Natural killer cell treated with Interleukin-12 subunit alpha and Interleukin-12 subunit beta and Interleukin-15 and Interleukin-18, amount 100 ng/mL, for 72 hours (primary cell): Measurements from ENCODE around the gene KIT. TPM values are rescaled to one million over a fixed set of nuclear protein-coding genes. Genes with fewer than 3 reads are reported as not detected.

Source experiments
- ATAC-seq, 2 donors: fragments of 150-1000 bp; cut with Tn5 transposase in 1 of 2; sonication (Bioruptor Pico), chemical (Tn5 transposase) in 1 of 2; 2 replicates each; pipeline ENCODE4 v1.10.0; 2021
- DNase-seq: peaks from one replicate; pipeline ENCODE4 v3.0.0; 2022; ENCODE audit warnings: low spot score
- H3K27ac Mint-ChIP-seq, 2 donors: 1 replicate in 1 of 2; 2 replicates in 1 of 2; pipeline ENCODE4 v1.8.0; 2022; ENCODE audit warnings: mixed read lengths in 2 of 2, mild to moderate bottlenecking in 1 of 2, moderate library complexity in 1 of 2
- H3K27me3 Mint-ChIP-seq, 2 donors: 1 replicate in 1 of 2; 2 replicates in 1 of 2; pipeline ENCODE4 v1.8.0; 2022; ENCODE audit warnings: mixed read lengths in 2 of 2
- H3K36me3 Mint-ChIP-seq: one replicate; pipeline ENCODE4 v1.8.0; 2022; ENCODE audit warnings: mixed read lengths
- H3K4me1 Mint-ChIP-seq, 2 donors: 1 replicate in 1 of 2; 2 replicates in 1 of 2; pipeline ENCODE4 v1.8.0; 2022; ENCODE audit warnings: low read depth in 2 of 2, mixed read lengths in 2 of 2, mild to moderate bottlenecking in 1 of 2
- H3K4me3 Mint-ChIP-seq: one replicate; pipeline ENCODE4 v1.8.0; 2022; ENCODE audit warnings: mixed read lengths
- H3K9me3 Mint-ChIP-seq: 2 replicates; pipeline ENCODE4 v1.8.0; 2022; ENCODE audit warnings: mixed read lengths
- total RNA-seq, 2 donors: library from RNA; stranded (reverse); gene quantifications; one replicate each; pipeline ENCODE4 v1.2.3, GENCODE V29; 2022

Gene KIT
- total RNA-seq, 2 donors from 2014 or later: 0.78 to 2.1 TPM

- Mint-ChIP-seq H3K36me3 (no peaks in the 10 kb centered on the region), H3K27ac (no peak overlapping the region), H3K4me3 (no peak overlapping the region), H3K4me1 (no peaks in the 10 kb centered on the region), H3K9me3 (no peaks in the 10 kb centered on the region), H3K27me3 (no peaks in the 10 kb centered on the region)
- no peak for ATAC-seq
- no peak for DNase-seq
Observed at GRCh38 chr4:54726907-54727306, 69.2 kb downstream of the KIT start.

- Mint-ChIP-seq H3K9me3 (no peaks in the 10 kb centered on the region), H3K4me1 (no peaks in the 10 kb centered on the region), H3K27me3 (no peaks in the 10 kb centered on the region), H3K36me3 (no peaks in the 10 kb centered on the region), H3K4me3 (no peak overlapping the region), H3K27ac (no peak overlapping the region)
- DNase-seq: no peak
- ATAC-seq: no peak
Observed at GRCh38 chr4:54727346-54727745, 69.6 kb downstream of the KIT start.

GRCh38 chr4:54728368-54728767 is 70.6 kb downstream of the KIT start:
- no peaks in the 10 kb centered on the region for H3K36me3 Mint-ChIP-seq
- ATAC-seq: no peak
- no peak overlapping the region for H3K27ac Mint-ChIP-seq
- H3K9me3 Mint-ChIP-seq: no peaks in the 10 kb centered on the region
- H3K4me3 Mint-ChIP-seq: no peak overlapping the region
- no peak for DNase-seq
- no peaks in the 10 kb centered on the region for H3K27me3 Mint-ChIP-seq
- H3K4me1 Mint-ChIP-seq: no peaks in the 10 kb centered on the region

- Mint-ChIP-seq H3K4me3 (no peak overlapping the region), H3K4me1 (no peaks in the 10 kb centered on the region), H3K9me3 (no peaks in the 10 kb centered on the region), H3K27ac (no peak overlapping the region), H3K27me3 (no peaks in the 10 kb centered on the region), H3K36me3 (no peaks in the 10 kb centered on the region)
- ATAC-seq: no peak
- DNase-seq: no peak
Observed at GRCh38 chr4:54729256-54729655, 71.5 kb downstream of the KIT start.

- ATAC-seq: no peak
- Mint-ChIP-seq H3K27ac (no peak overlapping the region), H3K4me1 (no peaks in the 10 kb centered on the region), H3K27me3 (no peaks in the 10 kb centered on the region), H3K4me3 (no peak overlapping the region), H3K9me3 (no peaks in the 10 kb centered on the region), H3K36me3 (no peaks in the 10 kb centered on the region)
- DNase-seq: no peak
Observed at GRCh38 chr4:54730581-54730980, 72.8 kb downstream of the KIT start.

- H3K36me3 Mint-ChIP-seq: no peaks in the 10 kb centered on the region
- no peak for ATAC-seq
- H3K27ac Mint-ChIP-seq: no peak overlapping the region
- H3K4me3 Mint-ChIP-seq: no peak overlapping the region
- H3K4me1 Mint-ChIP-seq: no peaks in the 10 kb centered on the region
- H3K27me3 Mint-ChIP-seq: no peaks in the 10 kb centered on the region
- no peaks in the 10 kb centered on the region for H3K9me3 Mint-ChIP-seq
- no peak for DNase-seq
Observed at GRCh38 chr4:54731552-54731951, 73.8 kb downstream of the KIT start.

GRCh38 chr4:54731976-54732375 is 74.2 kb downstream of the KIT start:
- DNase-seq: no peak
- Mint-ChIP-seq H3K4me3 (no peak overlapping the region), H3K27ac (no peak overlapping the region), H3K27me3 (no peaks in the 10 kb centered on the region), H3K9me3 (no peaks in the 10 kb centered on the region), H3K4me1 (no peaks in the 10 kb centered on the region), H3K36me3 (no peaks in the 10 kb centered on the region)
- ATAC-seq: no peak

GRCh38 chr4:54737421-54737820 is 79.7 kb downstream of the KIT start:
- Mint-ChIP-seq H3K4me1 (no peaks in the 10 kb centered on the region), H3K27ac (no peak overlapping the region), H3K4me3 (no peak overlapping the region), H3K9me3 (no peaks in the 10 kb centered on the region), H3K36me3 (peaks cover 2% of the 10 kb centered on the region), H3K27me3 (peaks cover 0 to 7% of the 10 kb centered on the region in 2 donors)
- ATAC-seq (no peak), DNase-seq (no peak)

- peaks cover 2% of the 10 kb centered on the region for H3K9me3 Mint-ChIP-seq
- ATAC-seq (no peak), DNase-seq (no peak)
- peaks cover 5 to 11% of the 10 kb centered on the region in 2 donors for H3K27me3 Mint-ChIP-seq
- H3K27ac Mint-ChIP-seq: no peak overlapping the region
- H3K4me3 Mint-ChIP-seq: no peak overlapping the region
- peaks cover 5% of the 10 kb centered on the region in 2 donors for H3K4me1 Mint-ChIP-seq
- peaks cover 9% of the 10 kb centered on the region for H3K36me3 Mint-ChIP-seq
Observed at GRCh38 chr4:54741202-54741601, 83.4 kb downstream of the KIT start.

- no peak for ATAC-seq
- no peak overlapping the region for H3K4me3 Mint-ChIP-seq
- H3K36me3 Mint-ChIP-seq: peaks cover 9% of the 10 kb centered on the region
- peaks cover 5 to 11% of the 10 kb centered on the region in 2 donors for H3K27me3 Mint-ChIP-seq
- no peak overlapping the region for H3K27ac Mint-ChIP-seq
- no peak for DNase-seq
- H3K9me3 Mint-ChIP-seq: peaks cover 2% of the 10 kb centered on the region
- H3K4me1 Mint-ChIP-seq: peaks cover 11 to 14% of the 10 kb centered on the region in 2 donors
Observed at GRCh38 chr4:54742636-54743399, 85.1 kb downstream of the KIT start.

GRCh38 chr4:54743562-54743961 is 85.8 kb downstream of the KIT start:
- ATAC-seq (no peak), DNase-seq (no peak)
- Mint-ChIP-seq H3K9me3 (peaks cover 2% of the 10 kb centered on the region), H3K4me1 (peaks cover 11 to 18% of the 10 kb centered on the region in 2 donors), H3K4me3 (no peak overlapping the region), H3K27ac (no peak overlapping the region), H3K36me3 (peaks cover 9% of the 10 kb centered on the region), H3K27me3 (peaks cover 5 to 11% of the 10 kb centered on the region in 2 donors)

- no peak overlapping the region for H3K27ac Mint-ChIP-seq
- peaks cover 2% of the 10 kb centered on the region for H3K9me3 Mint-ChIP-seq
- no peak overlapping the region for H3K4me3 Mint-ChIP-seq
- peaks cover 9% of the 10 kb centered on the region for H3K36me3 Mint-ChIP-seq
- peaks cover 11 to 18% of the 10 kb centered on the region in 2 donors for H3K4me1 Mint-ChIP-seq
- H3K27me3 Mint-ChIP-seq: peaks cover 5 to 11% of the 10 kb centered on the region in 2 donors
- DNase-seq (no peak), ATAC-seq (no peak)
Observed at GRCh38 chr4:54744487-54744886, 86.7 kb downstream of the KIT start.

- Mint-ChIP-seq H3K36me3 (peaks cover 9% of the 10 kb centered on the region), H3K27ac (no peak overlapping the region), H3K4me1 (peaks cover 11 to 18% of the 10 kb centered on the region in 2 donors), H3K27me3 (peaks cover 5 to 11% of the 10 kb centered on the region in 2 donors), H3K9me3 (peaks cover 2% of the 10 kb centered on the region), H3K4me3 (no peak overlapping the region)
- ATAC-seq (no peak), DNase-seq (no peak)
Observed at GRCh38 chr4:54745031-54745770, 87.4 kb downstream of the KIT start.

- Mint-ChIP-seq H3K4me3 (no peak overlapping the region), H3K9me3 (peaks cover 2% of the 10 kb centered on the region), H3K4me1 (peaks cover 11 to 18% of the 10 kb centered on the region in 2 donors), H3K27ac (no peak overlapping the region), H3K36me3 (peaks cover 9% of the 10 kb centered on the region), H3K27me3 (peaks cover 5 to 11% of the 10 kb centered on the region in 2 donors)
- DNase-seq (no peak), ATAC-seq (peak; percentile 48 to 62)
Observed at GRCh38 chr4:54746218-54746617, 88.5 kb downstream of the KIT start.
